ENCODE measurements around the gene CD22.

CD22 gene

DNA sequence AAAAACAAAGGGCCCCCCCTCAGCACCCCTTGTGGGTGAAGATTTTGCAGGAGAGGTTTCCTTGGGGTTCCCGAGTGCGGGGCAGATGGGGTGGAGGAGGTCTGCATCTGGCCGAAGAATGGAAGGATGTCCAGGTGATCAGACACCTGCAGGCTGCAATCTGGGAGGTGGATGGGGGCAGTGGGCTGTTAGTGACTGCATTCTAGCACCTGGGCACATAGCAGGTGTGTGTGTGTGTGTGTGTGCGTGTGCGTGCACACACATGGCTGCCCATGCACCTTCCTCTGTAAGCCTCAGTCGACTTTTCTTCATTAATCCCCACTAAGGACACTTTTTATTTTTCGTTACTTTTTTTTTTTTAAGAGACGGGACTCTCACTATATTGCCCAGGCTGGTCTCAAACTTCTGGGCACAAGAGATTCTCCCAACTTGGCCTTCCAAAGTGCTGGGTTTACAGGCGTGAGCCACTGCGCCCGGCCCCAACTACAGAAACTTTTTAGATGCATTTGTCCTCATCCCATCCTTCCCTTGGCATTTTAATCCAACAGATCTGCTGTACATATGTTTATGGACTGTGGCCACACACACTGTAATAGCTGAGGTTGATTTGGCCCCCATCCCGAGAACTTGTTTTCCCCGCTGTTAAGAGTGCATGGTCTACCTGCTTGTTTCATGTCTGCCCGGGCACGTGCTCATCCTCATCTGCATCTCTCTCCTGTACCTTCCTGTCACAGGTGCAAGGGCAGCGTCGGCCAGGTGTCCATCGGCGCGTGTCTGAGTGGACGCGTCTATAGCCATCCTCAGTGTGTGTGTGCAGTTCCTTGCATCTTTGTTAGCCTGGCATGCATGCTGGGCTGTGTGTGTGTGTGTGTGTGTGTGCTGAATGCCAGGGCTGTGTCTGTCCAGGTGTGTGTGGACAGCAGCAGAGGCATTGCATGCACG, 36.3 kb upstream of the CD22 start:
- TF ChIP-seq CTCF (conservative IDR thresholded peaks at IDR 0.05; ENCODE audit: low read length) (no peak), EZH2phosphoT487 (IDR thresholded peaks at IDR 0.05; ENCODE audit: borderline replicate concordance) (no peak)
- Histone ChIP-seq H4K20me1 (ENCODE audit: insufficient read depth, low read length, poor library complexity, severe bottlenecking) (no peaks in the 10 kb centered on the region), H3K9me2 (replicated peaks; ENCODE audit: low read depth, low read length) (no peaks in the 10 kb centered on the region), H2AFZ (ENCODE audit: low read length) (no peak overlapping the region), H3K27me3 (ENCODE audit: insufficient read depth, low read length, poor library complexity, severe bottlenecking) (no peaks in the 10 kb centered on the region), H3F3A (ENCODE audit: low read depth) (no peaks in the 10 kb centered on the region), H3K4me2 (ENCODE audit: low read depth, low read length, poor library complexity, severe bottlenecking) (no peak overlapping the region), H3K4me3 (ENCODE audit: low read length, poor library complexity, severe bottlenecking) (no peak overlapping the region), H3K79me2 (ENCODE audit: insufficient read depth, low read length) (no peaks in the 10 kb centered on the region), H3K4me1 (ENCODE audit: insufficient read depth, low read length, poor library complexity, severe bottlenecking) (no peaks in the 10 kb centered on the region), H3K9ac (ENCODE audit: low read depth, low read length, poor library complexity, severe bottlenecking) (no peak overlapping the region), H3K36me3 (ENCODE audit: insufficient read depth, low read length) (no peaks in the 10 kb centered on the region), H3K9me3 (ENCODE audit: insufficient read depth, low read depth, low read length) (no peaks in the 10 kb centered on the region)

- H3K4me3 ChIP-seq (ENCODE audit: low read length, poor library complexity, severe bottlenecking), result no peak overlapping the region
- H3K9me3 ChIP-seq (ENCODE audit: insufficient read depth, low read depth, low read length), result no peaks in the 10 kb centered on the region
- H3K79me2 ChIP-seq (ENCODE audit: insufficient read depth, low read length), result no peaks in the 10 kb centered on the region
- no peaks in the 10 kb centered on the region for H3F3A ChIP-seq (ENCODE audit: low read depth)
- no peaks in the 10 kb centered on the region for H3K9me2 ChIP-seq (replicated peaks; ENCODE audit: low read depth, low read length)
- TF ChIP-seq CTCF (conservative IDR thresholded peaks at IDR 0.05; ENCODE audit: low read length), result no peak
- no peaks in the 10 kb centered on the region for H3K4me1 ChIP-seq (ENCODE audit: insufficient read depth, low read length, poor library complexity, severe bottlenecking)
- no peak overlapping the region for H3K9ac ChIP-seq (ENCODE audit: low read depth, low read length, poor library complexity, severe bottlenecking)
- no peaks in the 10 kb centered on the region for H3K36me3 ChIP-seq (ENCODE audit: insufficient read depth, low read length)
- H4K20me1 ChIP-seq (ENCODE audit: insufficient read depth, low read length, poor library complexity, severe bottlenecking), result no peaks in the 10 kb centered on the region
- H3K27me3 ChIP-seq (ENCODE audit: insufficient read depth, low read length, poor library complexity, severe bottlenecking), result no peaks in the 10 kb centered on the region
- no peak overlapping the region for H2AFZ ChIP-seq (ENCODE audit: low read length)
- no peak overlapping the region for H3K4me2 ChIP-seq (ENCODE audit: low read depth, low read length, poor library complexity, severe bottlenecking)
These were observed 35.6 kb upstream of the CD22 start for GRCh38 chr19:35293363-35293739.

DNA sequence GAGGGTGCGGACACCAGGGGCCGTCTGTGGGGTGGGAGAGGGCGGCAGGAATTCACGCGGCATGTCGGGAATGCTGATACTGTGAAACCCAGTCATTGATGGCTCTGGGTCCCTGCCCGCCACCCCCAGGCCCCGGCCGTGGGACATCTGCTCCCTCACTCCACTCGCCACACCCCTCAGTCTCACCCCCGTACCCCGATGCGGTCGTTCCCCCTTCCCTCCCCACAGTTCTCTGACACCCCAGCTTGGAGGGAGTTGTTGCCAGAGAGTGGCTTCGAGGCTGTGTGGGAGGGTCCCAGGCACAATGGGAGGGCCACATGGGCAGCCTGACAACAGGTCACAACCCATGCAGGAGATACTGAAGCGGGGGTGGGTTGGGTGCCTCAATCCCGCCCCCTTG, 35.2 kb upstream of the CD22 start:
- H3K9me3 ChIP-seq (ENCODE audit: insufficient read depth, low read depth, low read length), result no peaks in the 10 kb centered on the region
- H3K9me2 ChIP-seq (replicated peaks; ENCODE audit: low read depth, low read length), result no peaks in the 10 kb centered on the region
- no peaks in the 10 kb centered on the region for H3K27me3 ChIP-seq (ENCODE audit: insufficient read depth, low read length, poor library complexity, severe bottlenecking)
- no peak overlapping the region for H3K4me2 ChIP-seq (ENCODE audit: low read depth, low read length, poor library complexity, severe bottlenecking)
- no peaks in the 10 kb centered on the region for H3K4me1 ChIP-seq (ENCODE audit: insufficient read depth, low read length, poor library complexity, severe bottlenecking)
- no peak overlapping the region for H3K4me3 ChIP-seq (ENCODE audit: low read length, poor library complexity, severe bottlenecking)
- H3F3A ChIP-seq (ENCODE audit: low read depth), result no peaks in the 10 kb centered on the region
- H2AFZ ChIP-seq (ENCODE audit: low read length), result no peak overlapping the region
- H3K79me2 ChIP-seq (ENCODE audit: insufficient read depth, low read length), result no peaks in the 10 kb centered on the region
- H3K9ac ChIP-seq (ENCODE audit: low read depth, low read length, poor library complexity, severe bottlenecking), result no peak overlapping the region
- no peaks in the 10 kb centered on the region for H3K36me3 ChIP-seq (ENCODE audit: insufficient read depth, low read length)
- TF ChIP-seq EZH2phosphoT487 (IDR thresholded peaks at IDR 0.05; ENCODE audit: borderline replicate concordance) (no peak), CTCF (conservative IDR thresholded peaks at IDR 0.05; ENCODE audit: low read length) (no peak)
- H4K20me1 ChIP-seq (ENCODE audit: insufficient read depth, low read length, poor library complexity, severe bottlenecking), result no peaks in the 10 kb centered on the region
